Breast epithelium (tissue), 4 donors: ENCODE data around the gene PRR33. TPM values are rescaled to one million over a fixed set of nuclear protein-coding genes. Genes with fewer than 3 reads are reported as not detected.

Experiments used
- DNase-seq, 2 donors: peaks; one replicate each; pipeline ENCODE4 v3.0.0-alpha.2; 2019; ENCODE audit warnings: low spot score in 2 of 2
- H3K27ac ChIP-seq, 2 donors: fragments of 200-600 bp; sonication (generic) in 1 of 2; one replicate each; pipeline ENCODE4 v1.5.1; 2016 to 2019; ENCODE audit warnings: mild to moderate bottlenecking in 1 of 2
- H3K27me3 ChIP-seq, 2 donors: fragments of 200-600 bp; sonication (generic) in 1 of 2; one replicate each; pipeline versions ENCODE4 v1.5.1 to v1.6.0; 2017 to 2019; ENCODE audit warnings: control low read depth in 1 of 2, mild to moderate bottlenecking in 1 of 2
- H3K36me3 ChIP-seq: fragments of 200-600 bp; one replicate; pipeline ENCODE4 v1.5.1; 2019
- H3K4me1 ChIP-seq, 2 donors: fragments of 200-600 bp; sonication (generic); one replicate each; pipeline ENCODE4 v1.5.1; 2016 to 2019; ENCODE audit warnings: control low read depth in 1 of 2
- H3K4me3 ChIP-seq, 3 donors: fragments of 200-600 bp; sonication (generic); 1 replicate in 2 of 3; 2 replicates in 1 of 3; pipeline ENCODE4 v1.5.1; 2016 to 2019; ENCODE audit warnings: mild to moderate bottlenecking in 3 of 3, moderate library complexity in 2 of 3
- H3K9me3 ChIP-seq, 2 donors: fragments of 200-600 bp; sonication (generic) in 1 of 2; one replicate each; pipeline ENCODE4 v1.5.1; 2016 to 2019; ENCODE audit warnings: control low read depth in 1 of 2
- CTCF ChIP-seq, 3 donors: fragments of 450-650 bp; IDR thresholded peaks; one replicate each; pipeline ENCODE4 v1.5.1; 2016 to 2017; ENCODE audit warnings: antibody characterized with exemption in 3 of 3, mild to moderate bottlenecking in 3 of 3, moderate library complexity in 3 of 3
- POLR2A ChIP-seq: fragments of 450-650 bp; IDR thresholded peaks from one replicate; pipeline ENCODE4 v1.6.1; 2016; ENCODE audit warnings: antibody characterized with exemption, mild to moderate bottlenecking, moderate library complexity
- POLR2AphosphoS5 ChIP-seq, 3 donors: sonication (generic); formaldehyde crosslinking; IDR thresholded peaks; one replicate each; pipeline ENCODE4 v1.6.1; 2017; ENCODE audit warnings: antibody characterized with exemption in 3 of 3
- intact Hi-C: fragments of 100-400 bp; cut with DNase I; formaldehyde crosslinking; loops from one replicate; pipeline ENCODE4 v1.15.1; 2023; ENCODE audit warnings: low total_unique reads
- total RNA-seq, 3 donors: library from RNA; depleted of rRNA; stranded (reverse); fragments of >200 nt; gene quantifications; one replicate each; pipeline ENCODE4 v1.1.0, GENCODE V29; 2016

The PRR33 gene
- total RNA-seq, 3 donors from 2014 or later, result not detected

GRCh38 chr11:1917523-1918435 lies 26.1 kb upstream of the PRR33 start:
- no peaks in the 10 kb centered on the region for H3K4me1 ChIP-seq
- peak overlapping the region in 1 of 2 donors; percentile 78 for H3K27ac ChIP-seq
- no peak for DNase-seq
- TF ChIP-seq POLR2AphosphoS5 (IDR thresholded peaks at IDR 0.05) (no peak), CTCF (IDR thresholded peaks at IDR 0.05) (peak; percentile 7 to 30 (median 23))
- no peak overlapping the region for H3K4me3 ChIP-seq
- no peaks in the 10 kb centered on the region for H3K9me3 ChIP-seq
- H3K27me3 ChIP-seq, result no peaks in the 10 kb centered on the region
- no peaks in the 10 kb centered on the region for H3K36me3 ChIP-seq
- intact Hi-C loops, result no loop called here

GRCh38 chr11:1916986-1917522 lies 25.4 kb upstream of the PRR33 start:
- Histone ChIP-seq H3K9me3 (no peaks in the 10 kb centered on the region), H3K27me3 (no peaks in the 10 kb centered on the region), H3K4me1 (no peaks in the 10 kb centered on the region), H3K27ac (peak overlapping the region in 1 of 2 donors; percentile 78), H3K36me3 (no peaks in the 10 kb centered on the region), H3K4me3 (no peak overlapping the region)
- TF ChIP-seq POLR2A (no peak), CTCF (IDR thresholded peaks at IDR 0.05) (no peak), POLR2AphosphoS5 (IDR thresholded peaks at IDR 0.05) (no peak)
- no peak for DNase-seq
- intact Hi-C loops, result loop anchor here (1.0 kb wide), 1 partner anchor 24 kb away; no protein-coding TSS in a partner anchor

- no peak for DNase-seq
These were observed 24.7 kb upstream of the PRR33 start for GRCh38 chr11:1916132-1916985.

GRCh38 chr11:1915795-1916131 lies 24.1 kb upstream of the PRR33 start:
- no peak for TF ChIP-seq POLR2AphosphoS5 (IDR thresholded peaks at IDR 0.05)
- no peak for TF ChIP-seq CTCF (IDR thresholded peaks at IDR 0.05)
- TF ChIP-seq POLR2A, result no peak
- Histone ChIP-seq H3K9me3 (no peaks in the 10 kb centered on the region), H3K36me3 (no peaks in the 10 kb centered on the region), H3K4me1 (no peaks in the 10 kb centered on the region), H3K4me3 (no peak overlapping the region), H3K27me3 (no peaks in the 10 kb centered on the region), H3K27ac (no peak overlapping the region)
- intact Hi-C loops, result loop anchor here (1.0 kb wide), 1 partner anchor 22 kb away; no protein-coding TSS in a partner anchor
- DNase-seq, result no peak

More at GRCh38 chr11:1916132-1916985, 24.7 kb upstream of the PRR33 start:
- peak overlapping the region in 1 of 2 donors; percentile 78 for H3K27ac ChIP-seq
- H3K27me3 ChIP-seq, result no peaks in the 10 kb centered on the region
- no peaks in the 10 kb centered on the region for H3K36me3 ChIP-seq
- intact Hi-C loops, result loop anchor here (1.0 kb wide), 1 partner anchor 23 kb away; no protein-coding TSS in a partner anchor
- no peak overlapping the region for H3K4me3 ChIP-seq
- H3K9me3 ChIP-seq, result no peaks in the 10 kb centered on the region
- TF ChIP-seq CTCF (IDR thresholded peaks at IDR 0.05) (no peak), POLR2AphosphoS5 (IDR thresholded peaks at IDR 0.05) (no peak), POLR2A (no peak)
- H3K4me1 ChIP-seq, result no peaks in the 10 kb centered on the region
